Measurements from ENCODE around the gene IGF2R. TPM values are rescaled to one million over a fixed set of nuclear protein-coding genes. Genes with fewer than 3 reads are reported as not detected.
A peak's percentile ranks its signal among the peaks of the same experiment; 100 is the strongest.

IGF2R gene
- polyA plus RNA-seq, 1 donor: 81.5 TPM

DNA sequence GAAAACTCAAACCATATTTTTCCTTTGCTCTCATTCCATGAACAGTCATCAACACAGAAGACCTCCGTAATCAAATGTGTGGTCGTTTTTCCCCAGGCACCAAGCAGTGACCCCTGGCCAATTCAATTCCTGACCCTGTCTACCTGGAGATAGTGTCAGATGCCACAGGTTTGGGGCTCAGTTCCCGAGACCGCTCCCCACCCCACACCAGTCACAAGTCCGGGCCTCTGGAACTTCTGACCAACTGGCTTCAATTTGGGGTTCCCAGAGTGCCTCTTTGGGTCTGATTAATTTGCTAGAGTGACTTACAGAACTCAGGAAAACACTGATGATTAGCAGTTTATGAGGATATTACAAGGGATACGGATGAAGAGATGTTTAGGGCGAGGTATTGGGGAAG is 6.0 kb downstream of the IGF2R start:
- peaks cover 27% of the 10 kb centered on the region for H3K4me1 ChIP-seq (ENCODE audit: control insufficient read depth, insufficient read depth, low read length)
- no peak overlapping the region for H3K27ac ChIP-seq (ENCODE audit: low read length)
- no peaks in the 10 kb centered on the region for H3K36me3 ChIP-seq (ENCODE audit: control insufficient read depth, insufficient read depth, low read length)
- H3K4me3 ChIP-seq (ENCODE audit: low read length): no peak overlapping the region
- DNase-seq: no peak
- no peaks in the 10 kb centered on the region for H3K9me3 ChIP-seq (ENCODE audit: control insufficient read depth, low read depth, low read length)
- no peaks in the 10 kb centered on the region for H3K27me3 ChIP-seq (ENCODE audit: control insufficient read depth, insufficient read depth, low read length)
- no CpG with 5 or more reads among the region's 7 CpGs for WGBS (ENCODE audit: insufficient coverage, low lambda C conversion rate)

DNA sequence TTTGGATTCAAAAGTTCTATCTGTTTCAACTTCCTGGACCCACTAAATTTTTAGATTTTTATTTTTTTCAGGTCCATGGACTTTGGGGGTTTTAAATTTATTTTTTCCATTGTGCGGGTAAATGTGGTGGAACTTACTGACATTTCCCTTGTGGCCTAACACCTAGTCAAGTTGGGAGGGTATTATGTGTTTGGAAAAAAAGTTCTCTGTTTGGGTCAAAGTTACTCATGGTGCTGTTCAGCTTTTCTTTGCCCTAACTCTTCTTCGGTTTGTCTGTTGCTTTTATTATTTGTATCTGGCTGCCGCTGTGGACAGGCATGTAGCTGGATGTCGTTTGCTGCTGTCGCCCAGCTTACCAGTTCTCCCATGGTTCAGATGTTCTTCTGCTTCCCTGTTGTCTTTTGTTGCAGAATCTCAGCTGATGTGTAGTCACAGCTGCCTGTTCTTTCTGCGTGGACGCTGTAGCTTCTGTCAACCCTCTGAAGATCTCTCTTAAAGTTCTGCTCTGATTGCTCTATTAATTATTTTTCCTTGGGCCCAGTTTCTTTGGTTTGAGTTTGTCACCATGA is 7.9 kb downstream of the IGF2R start:
- Histone ChIP-seq H3K27me3 (ENCODE audit: control insufficient read depth, insufficient read depth, low read length) (no peaks in the 10 kb centered on the region), H3K4me1 (ENCODE audit: control insufficient read depth, insufficient read depth, low read length) (peaks cover 25% of the 10 kb centered on the region), H3K27ac (ENCODE audit: low read length) (no peak overlapping the region), H3K4me3 (ENCODE audit: low read length) (no peak overlapping the region), H3K36me3 (ENCODE audit: control insufficient read depth, insufficient read depth, low read length) (no peaks in the 10 kb centered on the region), H3K9me3 (ENCODE audit: control insufficient read depth, low read depth, low read length) (no peaks in the 10 kb centered on the region)
- WGBS (ENCODE audit: insufficient coverage, low lambda C conversion rate): 100% methylated on average over 2 of the region's 7 CpGs
- DNase-seq: no peak

DNA sequence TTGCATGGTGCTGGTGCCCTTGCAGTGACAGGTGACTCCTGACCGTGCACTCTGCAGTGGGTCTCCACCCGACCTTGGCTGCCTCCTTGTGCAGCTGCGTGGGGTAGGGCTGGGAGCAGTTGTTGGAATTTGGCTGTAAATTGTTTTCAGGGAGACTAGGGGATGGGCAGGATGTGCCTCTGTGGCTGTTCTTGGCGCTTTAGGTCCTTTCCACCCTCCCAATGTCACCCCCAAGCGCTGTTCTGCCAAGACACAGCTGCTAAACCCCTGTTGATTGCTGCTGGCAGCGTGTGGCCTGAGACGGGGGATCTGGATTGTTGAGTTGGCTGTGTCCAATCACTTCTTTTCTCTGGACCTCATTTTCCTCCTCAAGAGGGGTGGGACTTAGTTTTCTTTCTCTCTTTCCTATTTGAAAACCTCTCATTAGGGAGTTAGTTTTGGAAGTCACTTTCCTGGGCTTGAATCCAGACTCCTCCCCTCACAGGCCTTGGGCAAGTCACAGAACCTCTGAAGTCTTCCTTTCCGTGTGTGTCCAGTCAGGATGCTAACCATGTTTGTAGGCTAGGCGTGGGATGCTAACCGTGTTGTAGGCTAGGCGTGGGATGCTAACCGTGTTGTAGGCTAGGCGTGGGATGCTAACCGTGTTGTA is 8.5 kb downstream of the IGF2R start:
- no peaks in the 10 kb centered on the region for H3K9me3 ChIP-seq (ENCODE audit: control insufficient read depth, low read depth, low read length)
- 80% methylated on average over 1 of the region's 14 CpGs for WGBS (ENCODE audit: insufficient coverage, low lambda C conversion rate)
- H3K27me3 ChIP-seq (ENCODE audit: control insufficient read depth, insufficient read depth, low read length): no peaks in the 10 kb centered on the region
- H3K4me1 ChIP-seq (ENCODE audit: control insufficient read depth, insufficient read depth, low read length): peaks cover 28% of the 10 kb centered on the region
- DNase-seq: no peak
- H3K4me3 ChIP-seq (ENCODE audit: low read length): no peak overlapping the region
- H3K27ac ChIP-seq (ENCODE audit: low read length): no peak overlapping the region
- no peaks in the 10 kb centered on the region for H3K36me3 ChIP-seq (ENCODE audit: control insufficient read depth, insufficient read depth, low read length)

DNA sequence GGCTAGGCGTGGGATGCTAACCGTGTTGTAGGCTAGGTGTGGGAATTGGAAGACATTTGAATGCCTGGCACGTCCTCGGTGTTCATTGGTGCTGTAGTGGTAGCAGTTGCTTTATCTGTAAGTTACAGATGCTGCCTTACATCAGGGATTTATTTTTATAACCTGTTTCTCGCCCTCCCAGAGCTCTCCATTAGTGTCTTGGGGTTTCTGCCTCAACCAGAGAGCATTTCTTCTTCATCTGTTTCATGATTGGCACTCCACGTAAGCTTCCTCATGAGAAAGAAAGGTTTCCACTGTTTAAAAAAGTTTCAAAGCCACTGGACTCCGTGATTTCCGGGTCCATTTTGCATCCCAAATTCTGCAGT is 9.0 kb downstream of the IGF2R start:
- no peak overlapping the region for H3K27ac ChIP-seq (ENCODE audit: low read length)
- 80% methylated on average over 1 of the region's 8 CpGs for whole genome bisulfite sequencing (ENCODE audit: insufficient coverage, low lambda C conversion rate)
- no peaks in the 10 kb centered on the region for H3K9me3 ChIP-seq (ENCODE audit: control insufficient read depth, low read depth, low read length)
- no peak for DNase-seq
- H3K4me3 ChIP-seq (ENCODE audit: low read length): no peak overlapping the region
- H3K36me3 ChIP-seq (ENCODE audit: control insufficient read depth, insufficient read depth, low read length): no peaks in the 10 kb centered on the region
- H3K27me3 ChIP-seq (ENCODE audit: control insufficient read depth, insufficient read depth, low read length): no peaks in the 10 kb centered on the region
- H3K4me1 ChIP-seq (ENCODE audit: control insufficient read depth, insufficient read depth, low read length): peaks cover 23% of the 10 kb centered on the region

DNA sequence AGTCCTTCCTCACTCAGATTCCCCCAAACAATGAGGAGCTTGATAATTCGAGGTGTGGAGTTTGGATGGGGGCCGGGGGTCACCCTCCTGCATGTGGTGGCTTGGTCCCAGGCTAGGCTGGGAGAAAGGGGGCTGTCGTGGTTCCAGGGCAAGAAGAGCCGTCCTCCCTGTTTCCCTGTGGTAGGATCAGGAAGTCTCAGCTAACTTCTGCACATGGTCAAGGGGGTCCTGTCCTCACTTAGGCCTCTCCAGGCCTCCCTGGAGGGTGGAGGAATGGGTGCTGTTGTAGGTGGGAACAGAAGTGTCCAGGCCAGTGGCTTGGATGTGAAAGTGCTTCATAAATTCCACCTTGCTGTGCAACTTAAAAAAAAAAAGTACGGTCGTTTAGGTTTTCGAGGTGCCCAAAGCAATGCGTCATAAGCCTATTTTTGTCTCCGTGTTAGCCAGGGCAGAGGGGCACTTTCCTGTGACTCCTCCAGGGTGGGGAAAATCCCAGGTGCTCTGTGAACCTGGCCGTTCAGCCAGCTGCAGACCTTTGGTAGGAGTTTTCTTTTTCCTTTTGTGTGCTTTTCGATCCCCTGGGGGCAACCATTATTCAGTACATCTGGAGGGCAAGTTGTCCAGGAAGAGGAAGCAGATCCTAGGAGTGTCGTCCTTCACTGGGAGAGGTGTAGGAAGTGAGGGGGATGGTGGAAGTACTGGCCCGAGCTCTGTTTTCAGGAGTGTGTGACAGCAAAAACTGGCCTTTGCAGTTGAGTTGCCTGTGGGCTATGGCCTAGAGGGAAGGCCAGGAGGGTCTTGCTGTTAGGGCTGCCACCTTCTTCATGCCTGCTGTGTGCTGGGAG is 9.6 kb downstream of the IGF2R start:
- Histone ChIP-seq H3K27ac (ENCODE audit: low read length) (no peak overlapping the region), H3K36me3 (ENCODE audit: control insufficient read depth, insufficient read depth, low read length) (no peaks in the 10 kb centered on the region), H3K4me1 (ENCODE audit: control insufficient read depth, insufficient read depth, low read length) (peaks cover 24% of the 10 kb centered on the region), H3K27me3 (ENCODE audit: control insufficient read depth, insufficient read depth, low read length) (no peaks in the 10 kb centered on the region), H3K9me3 (ENCODE audit: control insufficient read depth, low read depth, low read length) (no peaks in the 10 kb centered on the region), H3K4me3 (ENCODE audit: low read length) (no peak overlapping the region)
- no CpG with 5 or more reads among the region's 13 CpGs for WGBS (ENCODE audit: insufficient coverage, low lambda C conversion rate)
- DNase-seq: no peak

DNA sequence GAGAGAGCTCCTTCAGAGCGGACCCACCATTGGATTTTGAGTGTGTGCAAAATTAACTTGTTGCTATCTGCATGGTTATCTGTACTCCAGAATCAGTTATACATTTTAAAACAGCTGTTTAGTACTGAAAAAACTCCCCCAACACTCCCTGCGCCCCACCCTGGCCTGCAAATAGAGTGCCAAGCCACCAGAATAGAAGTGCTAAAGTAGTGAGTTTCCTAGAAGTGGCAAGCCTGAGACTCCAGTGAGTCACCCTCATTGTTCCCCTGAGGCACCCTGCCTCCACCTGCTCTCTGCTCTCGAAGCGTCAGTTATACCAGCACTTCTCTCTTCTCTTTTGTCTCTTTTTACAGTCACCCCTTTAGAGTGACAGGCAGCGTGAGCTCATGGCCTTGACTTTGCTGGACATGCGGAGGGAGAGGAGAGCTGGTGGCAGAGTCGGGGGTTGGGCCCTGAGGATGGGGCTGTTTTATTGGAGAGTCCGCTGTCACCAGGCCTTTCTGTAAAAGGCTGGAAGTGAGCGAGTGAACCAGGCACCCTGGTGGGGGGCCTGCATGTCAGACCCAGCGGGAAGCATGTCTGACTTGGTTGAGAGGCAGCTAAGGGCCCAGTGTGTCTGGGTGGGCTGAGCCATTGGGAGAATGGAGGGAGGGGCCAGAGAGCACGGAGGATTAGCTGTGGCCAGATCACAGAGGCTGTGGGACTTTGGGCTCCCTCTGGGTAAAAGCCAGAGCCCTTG is 10.4 kb downstream of the IGF2R start:
- 100% methylated on average over 1 of the region's 11 CpGs for WGBS (ENCODE audit: insufficient coverage, low lambda C conversion rate)
- no peaks in the 10 kb centered on the region for H3K36me3 ChIP-seq (ENCODE audit: control insufficient read depth, insufficient read depth, low read length)
- no peaks in the 10 kb centered on the region for H3K9me3 ChIP-seq (ENCODE audit: control insufficient read depth, low read depth, low read length)
- no peak overlapping the region for H3K4me3 ChIP-seq (ENCODE audit: low read length)
- no peak overlapping the region for H3K27ac ChIP-seq (ENCODE audit: low read length)
- no peaks in the 10 kb centered on the region for H3K27me3 ChIP-seq (ENCODE audit: control insufficient read depth, insufficient read depth, low read length)
- H3K4me1 ChIP-seq (ENCODE audit: control insufficient read depth, insufficient read depth, low read length): peaks cover 31% of the 10 kb centered on the region
- no peak for DNase-seq

DNA sequence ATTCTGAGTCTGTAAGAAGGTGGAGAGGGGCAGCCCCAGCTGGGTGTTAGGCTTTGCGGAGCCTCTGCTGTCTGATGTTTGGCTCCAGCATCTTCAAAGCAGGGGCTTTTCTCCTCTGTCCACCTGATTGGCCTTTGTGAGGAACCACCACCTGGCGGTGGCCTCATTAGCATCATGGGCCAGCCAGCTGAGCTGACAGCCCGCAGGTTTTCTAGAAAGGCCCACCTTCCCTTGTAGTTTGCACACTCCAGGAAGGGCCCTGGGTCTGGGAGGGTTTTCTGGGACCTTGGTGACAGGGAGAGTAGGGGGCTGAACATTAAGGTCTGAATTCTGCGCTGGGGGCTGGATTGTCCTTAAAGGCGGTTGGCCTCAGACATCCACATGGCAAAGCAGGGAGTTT is 11.6 kb downstream of the IGF2R start:
- Histone ChIP-seq H3K9me3 (ENCODE audit: control insufficient read depth, low read depth, low read length) (no peaks in the 10 kb centered on the region), H3K4me3 (ENCODE audit: low read length) (no peak overlapping the region), H3K4me1 (ENCODE audit: control insufficient read depth, insufficient read depth, low read length) (peaks cover 33% of the 10 kb centered on the region), H3K27me3 (ENCODE audit: control insufficient read depth, insufficient read depth, low read length) (no peaks in the 10 kb centered on the region), H3K27ac (ENCODE audit: low read length) (no peak overlapping the region), H3K36me3 (ENCODE audit: control insufficient read depth, insufficient read depth, low read length) (no peaks in the 10 kb centered on the region)
- no peak for DNase-seq
- no CpG with 5 or more reads among the region's 5 CpGs for WGBS (ENCODE audit: insufficient coverage, low lambda C conversion rate)

DNA sequence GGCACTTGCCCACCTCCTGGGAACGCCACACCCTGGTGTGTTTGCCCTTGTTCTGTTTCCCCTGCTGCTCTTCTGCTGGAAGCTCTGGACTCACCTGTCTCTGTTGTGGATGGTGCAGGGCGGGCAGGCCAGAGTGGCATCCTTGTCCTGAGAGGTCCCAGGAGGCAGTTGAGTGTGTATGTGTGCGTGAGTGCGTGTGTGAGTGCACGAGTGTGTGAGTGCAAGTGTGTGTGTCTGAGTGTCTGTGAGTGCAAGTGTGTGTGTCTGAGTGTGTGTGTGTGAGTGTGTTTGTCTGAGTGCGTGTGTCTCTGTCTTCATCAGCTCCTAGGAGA is 12.2 kb downstream of the IGF2R start:
- WGBS (ENCODE audit: insufficient coverage, low lambda C conversion rate): no CpG with 5 or more reads among the region's 6 CpGs
- H3K27me3 ChIP-seq (ENCODE audit: control insufficient read depth, insufficient read depth, low read length): no peaks in the 10 kb centered on the region
- H3K36me3 ChIP-seq (ENCODE audit: control insufficient read depth, insufficient read depth, low read length): no peaks in the 10 kb centered on the region
- DNase-seq: no peak
- peaks cover 33% of the 10 kb centered on the region for H3K4me1 ChIP-seq (ENCODE audit: control insufficient read depth, insufficient read depth, low read length)
- H3K9me3 ChIP-seq (ENCODE audit: control insufficient read depth, low read depth, low read length): no peaks in the 10 kb centered on the region
- no peak overlapping the region for H3K27ac ChIP-seq (ENCODE audit: low read length)
- no peak overlapping the region for H3K4me3 ChIP-seq (ENCODE audit: low read length)

DNA sequence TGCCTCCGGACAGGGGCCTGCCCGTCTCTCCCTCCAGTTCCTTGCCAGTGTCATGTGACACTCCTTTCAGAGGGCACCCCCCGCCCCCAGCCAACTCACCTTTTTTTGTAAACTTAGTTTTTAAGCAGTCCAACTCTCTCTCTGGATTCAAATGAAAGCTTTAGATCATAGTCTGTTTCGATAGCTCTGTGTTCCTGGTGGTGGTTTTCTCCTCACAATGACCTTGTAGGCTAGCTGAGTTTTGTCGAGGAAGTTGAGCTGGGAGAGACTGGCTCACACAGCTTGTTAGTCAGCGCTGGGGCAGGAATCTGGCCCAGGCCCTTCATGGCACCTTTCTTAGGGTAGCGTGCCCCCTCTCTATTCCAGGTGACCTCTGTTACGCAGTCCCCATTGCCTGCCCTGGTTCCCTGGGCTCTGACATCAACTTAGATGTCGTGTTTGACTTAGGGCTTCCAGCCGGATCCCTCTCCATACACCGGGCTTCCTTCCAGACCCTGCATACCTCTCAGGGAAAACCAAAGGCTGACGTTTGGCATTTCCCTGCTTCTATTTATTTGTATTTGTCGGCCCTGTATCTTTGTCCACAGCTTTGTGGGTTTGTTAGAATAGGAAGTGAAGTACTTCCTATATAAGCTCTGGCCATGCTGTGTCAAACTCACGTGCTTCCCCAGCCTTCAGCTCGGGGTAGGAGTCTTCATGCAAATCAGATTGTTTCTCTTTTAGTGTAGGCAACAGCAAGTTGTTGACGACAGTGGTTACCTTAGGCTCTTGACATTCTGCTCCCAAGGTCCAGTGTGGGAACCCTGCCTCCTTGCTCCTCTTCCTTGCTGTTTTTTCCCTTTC is 12.7 kb downstream of the IGF2R start:
- WGBS (ENCODE audit: insufficient coverage, low lambda C conversion rate): no CpG with 5 or more reads among the region's 16 CpGs
- Histone ChIP-seq H3K27me3 (ENCODE audit: control insufficient read depth, insufficient read depth, low read length) (no peaks in the 10 kb centered on the region), H3K9me3 (ENCODE audit: control insufficient read depth, low read depth, low read length) (no peaks in the 10 kb centered on the region), H3K4me1 (ENCODE audit: control insufficient read depth, insufficient read depth, low read length) (peaks cover 33% of the 10 kb centered on the region), H3K4me3 (ENCODE audit: low read length) (no peak overlapping the region), H3K27ac (ENCODE audit: low read length) (peak overlapping the region; percentile 5), H3K36me3 (ENCODE audit: control insufficient read depth, insufficient read depth, low read length) (no peaks in the 10 kb centered on the region)
- peak in 1 of 2 donors; percentile 44 for DNase-seq
